Natural killer cell treated with Interleukin-12 subunit alpha and Interleukin-12 subunit beta and Interleukin-15 and Interleukin-18, amount 100 ng/mL, for 72 hours (primary cell): ENCODE measurements around the gene BEND7. TPM values are rescaled to one million over a fixed set of nuclear protein-coding genes. Genes with fewer than 3 reads are reported as not detected.
A peak's percentile ranks its signal among the peaks of the same experiment; 100 is the strongest.

ENCODE experiments used
- ATAC-seq, 2 donors: fragments of 150-1000 bp; cut with Tn5 transposase in 1 of 2; sonication (Bioruptor Pico), chemical (Tn5 transposase) in 1 of 2; 2 replicates each; pipeline ENCODE4 v1.10.0; 2021
- DNase-seq: peaks from one replicate; pipeline ENCODE4 v3.0.0; 2022; ENCODE audit warnings: low spot score
- H3K27ac Mint-ChIP-seq, 2 donors: 1 replicate in 1 of 2; 2 replicates in 1 of 2; pipeline ENCODE4 v1.8.0; 2022; ENCODE audit warnings: mixed read lengths in 2 of 2, mild to moderate bottlenecking in 1 of 2, moderate library complexity in 1 of 2
- H3K27me3 Mint-ChIP-seq, 2 donors: 1 replicate in 1 of 2; 2 replicates in 1 of 2; pipeline ENCODE4 v1.8.0; 2022; ENCODE audit warnings: mixed read lengths in 2 of 2
- H3K36me3 Mint-ChIP-seq: one replicate; pipeline ENCODE4 v1.8.0; 2022; ENCODE audit warnings: mixed read lengths
- H3K4me1 Mint-ChIP-seq, 2 donors: 1 replicate in 1 of 2; 2 replicates in 1 of 2; pipeline ENCODE4 v1.8.0; 2022; ENCODE audit warnings: low read depth in 2 of 2, mixed read lengths in 2 of 2, mild to moderate bottlenecking in 1 of 2
- H3K4me3 Mint-ChIP-seq: one replicate; pipeline ENCODE4 v1.8.0; 2022; ENCODE audit warnings: mixed read lengths
- H3K9me3 Mint-ChIP-seq: 2 replicates; pipeline ENCODE4 v1.8.0; 2022; ENCODE audit warnings: mixed read lengths
- total RNA-seq, 2 donors: library from RNA; stranded (reverse); gene quantifications; one replicate each; pipeline ENCODE4 v1.2.3, GENCODE V29; 2022

BEND7 gene
- total RNA-seq, 2 donors from 2014 or later = not detected

GRCh38 chr10:13485623-13486022, 43.2 kb downstream of the BEND7 start:
- DNase-seq (no peak), ATAC-seq (no peak)
- Mint-ChIP-seq H3K4me1 (no peaks in the 10 kb centered on the region), H3K27ac (no peak overlapping the region), H3K27me3 (peaks cover 5 to 11% of the 10 kb centered on the region in 2 donors), H3K36me3 (no peaks in the 10 kb centered on the region), H3K4me3 (no peak overlapping the region), H3K9me3 (no peaks in the 10 kb centered on the region)

GRCh38 chr10:13483951-13484350, 44.9 kb downstream of the BEND7 start:
- H3K4me3 Mint-ChIP-seq = no peak overlapping the region
- no peaks in the 10 kb centered on the region for H3K36me3 Mint-ChIP-seq
- no peaks in the 10 kb centered on the region for H3K4me1 Mint-ChIP-seq
- ATAC-seq (no peak), DNase-seq (no peak)
- H3K27ac Mint-ChIP-seq = no peak overlapping the region
- H3K9me3 Mint-ChIP-seq = no peaks in the 10 kb centered on the region
- peaks cover 6 to 8% of the 10 kb centered on the region in 2 donors for H3K27me3 Mint-ChIP-seq

GRCh38 chr10:13483073-13483472, 45.7 kb downstream of the BEND7 start:
- DNase-seq = no peak

GRCh38 chr10:13481690-13482089, 47.1 kb downstream of the BEND7 start:
- no peak for ATAC-seq
- DNase-seq = no peak
- Mint-ChIP-seq H3K27ac (no peak overlapping the region), H3K4me1 (no peaks in the 10 kb centered on the region), H3K36me3 (no peaks in the 10 kb centered on the region), H3K27me3 (peaks cover 12 to 13% of the 10 kb centered on the region in 2 donors), H3K4me3 (no peak overlapping the region), H3K9me3 (no peaks in the 10 kb centered on the region)

More at GRCh38 chr10:13483073-13483472, 45.7 kb downstream of the BEND7 start:
- Mint-ChIP-seq H3K27ac (no peak overlapping the region), H3K4me3 (no peak overlapping the region), H3K27me3 (peaks cover 6 to 8% of the 10 kb centered on the region in 2 donors), H3K36me3 (no peaks in the 10 kb centered on the region), H3K9me3 (no peaks in the 10 kb centered on the region), H3K4me1 (no peaks in the 10 kb centered on the region)
- no peak for ATAC-seq

- Mint-ChIP-seq H3K4me3 (no peak overlapping the region), H3K27me3 (peaks cover 6 to 7% of the 10 kb centered on the region in 2 donors), H3K36me3 (no peaks in the 10 kb centered on the region), H3K9me3 (no peaks in the 10 kb centered on the region), H3K4me1 (no peaks in the 10 kb centered on the region), H3K27ac (no peak overlapping the region)
- DNase-seq = no peak
- no peak for ATAC-seq
These were observed 53.7 kb downstream of the BEND7 start for GRCh38 chr10:13475124-13475523.

GRCh38 chr10:13473986-13474385, 54.8 kb downstream of the BEND7 start:
- Mint-ChIP-seq H3K27ac (no peak overlapping the region), H3K4me3 (no peak overlapping the region), H3K4me1 (no peaks in the 10 kb centered on the region), H3K9me3 (no peaks in the 10 kb centered on the region), H3K27me3 (peaks cover 4 to 9% of the 10 kb centered on the region in 2 donors), H3K36me3 (no peaks in the 10 kb centered on the region)
- DNase-seq (no peak), ATAC-seq (no peak)

- Mint-ChIP-seq H3K27me3 (peaks cover 10 to 19% of the 10 kb centered on the region in 2 donors), H3K36me3 (no peaks in the 10 kb centered on the region), H3K4me3 (no peak overlapping the region), H3K9me3 (no peaks in the 10 kb centered on the region), H3K4me1 (no peaks in the 10 kb centered on the region), H3K27ac (no peak overlapping the region)
- ATAC-seq = no peak
- DNase-seq = no peak
These were observed 56.5 kb downstream of the BEND7 start for GRCh38 chr10:13472359-13472758.

GRCh38 chr10:13470270-13470669, 58.5 kb downstream of the BEND7 start:
- H3K4me3 Mint-ChIP-seq = no peak overlapping the region
- ATAC-seq (no peak), DNase-seq (no peak)
- H3K27ac Mint-ChIP-seq = no peak overlapping the region
- H3K4me1 Mint-ChIP-seq = no peaks in the 10 kb centered on the region
- H3K9me3 Mint-ChIP-seq = no peaks in the 10 kb centered on the region
- H3K27me3 Mint-ChIP-seq = peaks cover 10 to 17% of the 10 kb centered on the region in 2 donors
- no peaks in the 10 kb centered on the region for H3K36me3 Mint-ChIP-seq

GRCh38 chr10:13462551-13462950, 66.3 kb downstream of the BEND7 start:
- Mint-ChIP-seq H3K36me3 (no peaks in the 10 kb centered on the region), H3K4me1 (no peaks in the 10 kb centered on the region), H3K9me3 (no peaks in the 10 kb centered on the region), H3K27me3 (peaks cover 22 to 46% of the 10 kb centered on the region in 2 donors), H3K4me3 (no peak overlapping the region), H3K27ac (no peak overlapping the region)
- DNase-seq (no peak), ATAC-seq (no peak)

GRCh38 chr10:13458687-13459012, 70.2 kb downstream of the BEND7 start:
- ATAC-seq (no peak), DNase-seq (no peak)
- peaks cover 28 to 47% of the 10 kb centered on the region in 2 donors for H3K27me3 Mint-ChIP-seq
- no peak overlapping the region for H3K4me3 Mint-ChIP-seq
- no peak overlapping the region for H3K27ac Mint-ChIP-seq
- no peaks in the 10 kb centered on the region for H3K36me3 Mint-ChIP-seq
- H3K4me1 Mint-ChIP-seq = no peaks in the 10 kb centered on the region
- H3K9me3 Mint-ChIP-seq = no peaks in the 10 kb centered on the region

GRCh38 chr10:13457958-13458686, 70.7 kb downstream of the BEND7 start:
- no peaks in the 10 kb centered on the region for H3K9me3 Mint-ChIP-seq
- no peak overlapping the region for H3K27ac Mint-ChIP-seq
- ATAC-seq (no peak), DNase-seq (no peak)
- peaks cover 25 to 42% of the 10 kb centered on the region in 2 donors for H3K27me3 Mint-ChIP-seq
- H3K36me3 Mint-ChIP-seq = no peaks in the 10 kb centered on the region
- no peak overlapping the region for H3K4me3 Mint-ChIP-seq
- H3K4me1 Mint-ChIP-seq = no peaks in the 10 kb centered on the region

- H3K27ac Mint-ChIP-seq = no peak overlapping the region
- DNase-seq (no peak), ATAC-seq (peak in 1 of 2 donors; percentile 53)
- no peaks in the 10 kb centered on the region for H3K4me1 Mint-ChIP-seq
- no peaks in the 10 kb centered on the region for H3K36me3 Mint-ChIP-seq
- peaks cover 28 to 30% of the 10 kb centered on the region in 2 donors for H3K27me3 Mint-ChIP-seq
- no peaks in the 10 kb centered on the region for H3K9me3 Mint-ChIP-seq
- H3K4me3 Mint-ChIP-seq = no peak overlapping the region
These were observed 74.9 kb downstream of the BEND7 start for GRCh38 chr10:13453896-13454295.

- Mint-ChIP-seq H3K27ac (no peak overlapping the region), H3K36me3 (no peaks in the 10 kb centered on the region), H3K4me3 (no peak overlapping the region), H3K27me3 (peaks cover 16 to 17% of the 10 kb centered on the region in 2 donors), H3K9me3 (no peaks in the 10 kb centered on the region), H3K4me1 (no peaks in the 10 kb centered on the region)
- no peak for DNase-seq
- ATAC-seq = no peak
These were observed 78.7 kb downstream of the BEND7 start for GRCh38 chr10:13450069-13450468.

- ATAC-seq (no peak), DNase-seq (no peak)
- H3K36me3 Mint-ChIP-seq = no peaks in the 10 kb centered on the region
- no peak overlapping the region for H3K27ac Mint-ChIP-seq
- no peak overlapping the region for H3K4me3 Mint-ChIP-seq
- peaks cover 12 to 16% of the 10 kb centered on the region in 2 donors for H3K27me3 Mint-ChIP-seq
- no peaks in the 10 kb centered on the region for H3K4me1 Mint-ChIP-seq
- H3K9me3 Mint-ChIP-seq = no peaks in the 10 kb centered on the region
These were observed 79.5 kb downstream of the BEND7 start for GRCh38 chr10:13449296-13449695.

- Mint-ChIP-seq H3K4me1 (no peaks in the 10 kb centered on the region), H3K27ac (no peak overlapping the region), H3K27me3 (peaks cover 13 to 14% of the 10 kb centered on the region in 2 donors), H3K4me3 (no peak overlapping the region), H3K36me3 (no peaks in the 10 kb centered on the region), H3K9me3 (no peaks in the 10 kb centered on the region)
- no peak for ATAC-seq
- no peak for DNase-seq
These were observed 80.6 kb downstream of the BEND7 start for GRCh38 chr10:13448216-13448615.
